C4-2B (cell line): Measurements from ENCODE around the gene MSRB3.

Experiments used
- ZFX ChIP-seq: fragments of 450-650 bp; IDR thresholded peaks from 2 replicates; pipeline ENCODE4 v1.6.1; 2017
- TF ChIP-seq, protein P1 (sequence below): fragments of 450-650 bp; conservative IDR thresholded peaks from 2 replicates; pipeline ENCODE4 v1.5.1; 2017; ENCODE audit warnings: mild to moderate bottlenecking

DNA sequence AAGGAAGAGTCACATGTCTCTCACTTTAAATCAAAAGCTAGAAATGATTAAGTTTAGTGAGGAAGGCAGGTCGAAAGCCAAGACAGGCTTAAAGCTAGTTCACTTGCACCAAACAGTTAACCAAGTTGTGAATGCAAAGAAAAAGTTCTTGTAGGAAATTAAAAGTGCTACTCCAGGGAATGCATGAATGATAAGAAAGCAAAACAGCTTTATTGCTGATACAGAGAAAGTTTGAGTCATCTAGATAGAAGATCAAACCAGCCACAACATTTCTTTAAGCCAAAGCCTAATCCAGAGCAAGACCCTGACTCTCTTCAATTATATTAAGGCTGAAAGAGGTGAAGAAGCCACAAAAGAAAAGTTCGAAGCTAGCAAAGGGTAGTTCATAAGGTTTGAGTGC, 193.6 kb downstream of the MSRB3 start:
- TF ChIP-seq, protein P1, sequence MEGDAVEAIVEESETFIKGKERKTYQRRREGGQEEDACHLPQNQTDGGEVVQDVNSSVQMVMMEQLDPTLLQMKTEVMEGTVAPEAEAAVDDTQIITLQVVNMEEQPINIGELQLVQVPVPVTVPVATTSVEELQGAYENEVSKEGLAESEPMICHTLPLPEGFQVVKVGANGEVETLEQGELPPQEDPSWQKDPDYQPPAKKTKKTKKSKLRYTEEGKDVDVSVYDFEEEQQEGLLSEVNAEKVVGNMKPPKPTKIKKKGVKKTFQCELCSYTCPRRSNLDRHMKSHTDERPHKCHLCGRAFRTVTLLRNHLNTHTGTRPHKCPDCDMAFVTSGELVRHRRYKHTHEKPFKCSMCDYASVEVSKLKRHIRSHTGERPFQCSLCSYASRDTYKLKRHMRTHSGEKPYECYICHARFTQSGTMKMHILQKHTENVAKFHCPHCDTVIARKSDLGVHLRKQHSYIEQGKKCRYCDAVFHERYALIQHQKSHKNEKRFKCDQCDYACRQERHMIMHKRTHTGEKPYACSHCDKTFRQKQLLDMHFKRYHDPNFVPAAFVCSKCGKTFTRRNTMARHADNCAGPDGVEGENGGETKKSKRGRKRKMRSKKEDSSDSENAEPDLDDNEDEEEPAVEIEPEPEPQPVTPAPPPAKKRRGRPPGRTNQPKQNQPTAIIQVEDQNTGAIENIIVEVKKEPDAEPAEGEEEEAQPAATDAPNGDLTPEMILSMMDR, result no peak
- TF ChIP-seq ZFX, result no peak
